ENCODE data around the gene ANKRD27.

Gene ANKRD27

DNA sequence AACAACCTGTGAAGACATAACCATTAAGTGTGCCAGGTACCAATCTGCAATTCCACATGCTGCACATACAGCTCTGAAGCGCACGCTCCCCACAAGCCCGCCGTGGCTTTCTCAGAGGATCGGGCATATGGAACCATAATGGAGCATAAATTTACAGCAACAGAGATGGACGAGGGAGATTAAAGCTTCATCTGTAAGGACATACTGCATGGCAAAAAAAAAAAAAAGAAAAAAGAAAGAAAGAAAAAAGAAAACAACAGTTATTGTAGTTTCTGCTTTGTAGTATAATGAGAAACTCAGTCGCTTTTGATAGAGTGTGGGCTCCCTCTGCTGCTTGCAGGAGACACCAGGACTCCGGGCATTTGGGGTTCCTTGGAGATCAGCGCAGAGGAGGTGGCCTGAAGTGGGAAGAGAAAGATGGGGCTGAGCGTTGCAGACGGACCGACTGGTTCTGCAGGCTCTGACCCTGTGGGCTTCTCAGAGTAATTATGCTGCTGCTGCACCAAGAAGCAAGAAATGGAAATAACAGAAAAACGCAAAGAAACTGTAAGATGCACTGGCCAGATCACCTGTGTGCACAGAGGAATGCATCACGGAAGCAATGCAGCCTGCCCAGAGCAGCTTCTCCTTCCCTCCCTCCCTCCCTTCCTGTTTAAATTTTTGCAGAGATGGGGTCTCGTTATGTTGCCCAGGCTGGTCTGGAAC is 104.7 kb downstream of the ANKRD27 start:
- Histone ChIP-seq H4K8ac (ENCODE audit: low read depth, low read length) (no peak overlapping the region), H3K14ac (ENCODE audit: low read length) (no peak overlapping the region), H3K18ac (ENCODE audit: low read length) (no peak overlapping the region), H3K79me2 (ENCODE audit: control insufficient read depth, insufficient read depth, low read length, poor library complexity) (no peaks in the 10 kb centered on the region), H3K4me2 (ENCODE audit: low read length) (no peak overlapping the region), H4K12ac (ENCODE audit: low read depth, low read length) (no peak overlapping the region), H3K79me1 (ENCODE audit: low read length) (no peaks in the 10 kb centered on the region), H2AK5ac (ENCODE audit: low read length) (no peak overlapping the region), H2BK5ac (ENCODE audit: low read depth, low read length, poor library complexity) (no peak overlapping the region), H3K9me3 (ENCODE audit: insufficient read depth, low read depth, low read length) (no peaks in the 10 kb centered on the region), H3K36me3 (ENCODE audit: control insufficient read depth in 1 of 2, insufficient read depth in 2 of 2, low read length in 2 of 2) (no peaks in the 10 kb centered on the region), H2AFZ (ENCODE audit: insufficient read depth, low read length, poor library complexity) (no peak overlapping the region), H3K4ac (ENCODE audit: low read depth, low read length) (no peak overlapping the region), H4K91ac (ENCODE audit: low read depth, low read length) (no peak overlapping the region), H3K4me3 (ENCODE audit: low read depth, low read length) (no peak overlapping the region), H3K27me3 (ENCODE audit: insufficient read depth, low read length) (no peaks in the 10 kb centered on the region), H2BK12ac (ENCODE audit: low read length) (no peak overlapping the region), H3K27ac (ENCODE audit: low read depth, low read length) (no peak overlapping the region), H3K4me1 (ENCODE audit: control insufficient read depth in 1 of 2, insufficient read depth in 2 of 2, low read length in 2 of 2) (no peaks in the 10 kb centered on the region), H3K9ac (ENCODE audit: low read length) (no peak overlapping the region), H3K23ac (ENCODE audit: low read length) (no peak overlapping the region), H2BK120ac (ENCODE audit: insufficient read depth, low read length, poor library complexity) (no peak overlapping the region)
- WGBS (ENCODE audit: extremely low coverage, insufficient coverage, insufficient read length) = no CpG with 5 or more reads among the region's 15 CpGs
- peak; percentile 13 to 63 for DNase-seq

DNA sequence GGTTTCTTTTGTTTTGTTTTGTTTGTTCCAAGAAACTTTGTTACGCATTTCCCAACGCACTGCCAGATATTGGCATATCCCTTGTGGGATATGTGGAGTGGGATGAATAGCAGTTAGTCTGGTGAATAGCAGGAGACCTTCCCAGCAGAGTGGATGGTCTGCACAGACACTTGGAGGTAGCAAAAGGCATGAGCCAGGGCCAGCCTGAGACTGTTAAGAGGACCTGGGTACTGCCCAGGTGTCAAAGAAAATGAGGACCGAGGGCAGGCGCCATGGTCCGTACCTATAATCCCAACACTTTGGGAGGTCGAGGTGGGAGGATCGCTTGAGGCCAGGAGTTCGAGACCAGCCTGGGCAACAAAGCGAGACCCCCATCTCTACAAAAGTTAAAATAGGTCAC is 107.5 kb downstream of the ANKRD27 start:
- Histone ChIP-seq H3K4ac (ENCODE audit: low read depth, low read length) (no peak overlapping the region), H3K14ac (ENCODE audit: low read length) (no peak overlapping the region), H2BK12ac (ENCODE audit: low read length) (no peak overlapping the region), H4K12ac (ENCODE audit: low read depth, low read length) (no peak overlapping the region), H2BK5ac (ENCODE audit: low read depth, low read length, poor library complexity) (no peak overlapping the region), H2BK120ac (ENCODE audit: insufficient read depth, low read length, poor library complexity) (no peak overlapping the region), H3K9me3 (ENCODE audit: insufficient read depth, low read depth, low read length) (no peaks in the 10 kb centered on the region), H3K36me3 (ENCODE audit: control insufficient read depth in 1 of 2, insufficient read depth in 2 of 2, low read length in 2 of 2) (no peaks in the 10 kb centered on the region), H3K27ac (ENCODE audit: low read depth, low read length) (no peak overlapping the region), H3K79me1 (ENCODE audit: low read length) (no peaks in the 10 kb centered on the region), H3K4me1 (ENCODE audit: control insufficient read depth in 1 of 2, insufficient read depth in 2 of 2, low read length in 2 of 2) (no peaks in the 10 kb centered on the region), H3K18ac (ENCODE audit: low read length) (no peak overlapping the region), H3K23ac (ENCODE audit: low read length) (no peak overlapping the region), H3K4me2 (ENCODE audit: low read length) (no peak overlapping the region), H3K9ac (ENCODE audit: low read length) (no peak overlapping the region), H3K79me2 (ENCODE audit: control insufficient read depth, insufficient read depth, low read length, poor library complexity) (no peaks in the 10 kb centered on the region), H3K27me3 (ENCODE audit: insufficient read depth, low read length) (no peaks in the 10 kb centered on the region), H4K91ac (ENCODE audit: low read depth, low read length) (no peak overlapping the region), H2AK5ac (ENCODE audit: low read length) (no peak overlapping the region), H4K8ac (ENCODE audit: low read depth, low read length) (no peak overlapping the region), H3K4me3 (ENCODE audit: low read depth, low read length) (no peak overlapping the region), H2AFZ (ENCODE audit: insufficient read depth, low read length, poor library complexity) (no peak overlapping the region)
- WGBS (ENCODE audit: extremely low coverage, insufficient coverage, insufficient read length) = no CpG with 5 or more reads among the region's 9 CpGs
- no peak for DNase-seq

DNA sequence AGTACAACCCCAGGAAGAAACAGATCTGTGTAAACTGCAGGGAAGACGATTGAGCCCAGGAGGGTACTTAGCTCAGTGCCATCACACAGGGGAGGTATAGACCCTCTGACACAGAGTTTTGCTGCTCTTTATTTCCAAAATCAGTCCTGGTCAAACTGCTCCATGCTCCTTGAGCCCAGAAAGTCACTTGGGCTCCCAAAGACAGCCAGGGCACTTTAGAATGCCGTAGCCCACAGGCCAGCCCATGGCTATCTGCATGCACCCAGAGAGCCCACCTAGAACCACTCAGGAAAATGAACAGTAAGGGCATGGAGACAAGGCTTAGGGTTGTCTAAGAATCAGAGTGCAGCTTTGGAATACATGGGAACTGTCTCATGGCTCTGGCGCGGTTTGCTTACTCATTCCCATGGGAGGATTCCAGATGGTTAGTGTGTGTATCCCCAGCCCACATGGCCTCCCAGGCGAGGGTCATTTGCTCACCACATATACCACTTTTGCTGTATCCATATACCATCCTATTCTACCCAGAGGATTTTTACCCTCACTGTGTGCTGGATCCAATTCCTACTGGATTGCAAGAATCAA is 108.6 kb downstream of the ANKRD27 start:
- Histone ChIP-seq H4K91ac (ENCODE audit: low read depth, low read length) (no peak overlapping the region), H4K12ac (ENCODE audit: low read depth, low read length) (no peak overlapping the region), H3K27ac (ENCODE audit: low read depth, low read length) (no peak overlapping the region), H2BK12ac (ENCODE audit: low read length) (no peak overlapping the region), H3K79me2 (ENCODE audit: control insufficient read depth, insufficient read depth, low read length, poor library complexity) (no peaks in the 10 kb centered on the region), H2BK5ac (ENCODE audit: low read depth, low read length, poor library complexity) (no peak overlapping the region), H3K4me2 (ENCODE audit: low read length) (no peak overlapping the region), H3K23ac (ENCODE audit: low read length) (no peak overlapping the region), H2AFZ (ENCODE audit: insufficient read depth, low read length, poor library complexity) (no peak overlapping the region), H3K36me3 (ENCODE audit: control insufficient read depth in 1 of 2, insufficient read depth in 2 of 2, low read length in 2 of 2) (no peaks in the 10 kb centered on the region), H2AK5ac (ENCODE audit: low read length) (no peak overlapping the region), H3K14ac (ENCODE audit: low read length) (no peak overlapping the region), H3K4me1 (ENCODE audit: control insufficient read depth in 1 of 2, insufficient read depth in 2 of 2, low read length in 2 of 2) (no peaks in the 10 kb centered on the region), H4K8ac (ENCODE audit: low read depth, low read length) (no peak overlapping the region), H3K79me1 (ENCODE audit: low read length) (no peaks in the 10 kb centered on the region), H3K27me3 (ENCODE audit: insufficient read depth, low read length) (no peaks in the 10 kb centered on the region), H2BK120ac (ENCODE audit: insufficient read depth, low read length, poor library complexity) (no peak overlapping the region), H3K9me3 (ENCODE audit: insufficient read depth, low read depth, low read length) (no peaks in the 10 kb centered on the region), H3K4me3 (ENCODE audit: low read depth, low read length) (no peak overlapping the region), H3K4ac (ENCODE audit: low read depth, low read length) (no peak overlapping the region), H3K9ac (ENCODE audit: low read length) (no peak overlapping the region), H3K18ac (ENCODE audit: low read length) (no peak overlapping the region)
- no peak for DNase-seq
- WGBS (ENCODE audit: extremely low coverage, insufficient coverage, insufficient read length) = no CpG with 5 or more reads among the region's 5 CpGs

DNA sequence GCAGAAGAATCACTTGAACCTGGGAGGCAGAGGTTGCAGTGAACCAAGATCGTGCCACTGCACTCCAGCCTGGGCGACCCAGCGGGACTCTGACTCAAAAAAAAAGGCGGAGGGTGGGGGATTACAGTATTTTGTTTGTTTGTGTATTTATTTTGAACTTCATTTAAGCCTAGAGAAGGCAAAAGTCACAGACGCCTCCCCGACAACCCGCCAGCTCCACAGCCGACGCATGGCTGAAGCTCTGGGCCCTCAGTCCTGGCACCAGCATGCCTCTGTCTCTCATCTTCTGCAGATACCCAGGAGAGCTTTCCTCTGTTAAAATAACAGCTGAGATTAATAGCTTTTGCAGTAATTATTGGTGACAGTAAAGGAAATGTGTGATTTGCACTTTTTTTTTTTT is 111.2 kb downstream of the ANKRD27 start:
- Histone ChIP-seq H3K9ac (ENCODE audit: low read length) (no peak overlapping the region), H3K4me3 (ENCODE audit: low read depth, low read length) (no peak overlapping the region), H2BK12ac (ENCODE audit: low read length) (no peak overlapping the region), H3K23ac (ENCODE audit: low read length) (no peak overlapping the region), H3K4me2 (ENCODE audit: low read length) (no peak overlapping the region), H3K4ac (ENCODE audit: low read depth, low read length) (no peak overlapping the region), H2BK5ac (ENCODE audit: low read depth, low read length, poor library complexity) (no peak overlapping the region), H4K8ac (ENCODE audit: low read depth, low read length) (no peak overlapping the region), H4K12ac (ENCODE audit: low read depth, low read length) (no peak overlapping the region), H2BK120ac (ENCODE audit: insufficient read depth, low read length, poor library complexity) (no peak overlapping the region), H3K79me2 (ENCODE audit: control insufficient read depth, insufficient read depth, low read length, poor library complexity) (no peaks in the 10 kb centered on the region), H3K4me1 (ENCODE audit: control insufficient read depth in 1 of 2, insufficient read depth in 2 of 2, low read length in 2 of 2) (peaks cover 0 to 2% of the 10 kb centered on the region in 2 experiments), H2AFZ (ENCODE audit: insufficient read depth, low read length, poor library complexity) (no peak overlapping the region), H3K27me3 (ENCODE audit: insufficient read depth, low read length) (no peaks in the 10 kb centered on the region), H3K36me3 (ENCODE audit: control insufficient read depth in 1 of 2, insufficient read depth in 2 of 2, low read length in 2 of 2) (no peaks in the 10 kb centered on the region), H2AK5ac (ENCODE audit: low read length) (no peak overlapping the region), H4K91ac (ENCODE audit: low read depth, low read length) (no peak overlapping the region), H3K9me3 (ENCODE audit: insufficient read depth, low read depth, low read length) (no peaks in the 10 kb centered on the region), H3K27ac (ENCODE audit: low read depth, low read length) (no peak overlapping the region), H3K18ac (ENCODE audit: low read length) (no peak overlapping the region), H3K79me1 (ENCODE audit: low read length) (no peaks in the 10 kb centered on the region), H3K14ac (ENCODE audit: low read length) (no peak overlapping the region)
- WGBS (ENCODE audit: extremely low coverage, insufficient coverage, insufficient read length) = no CpG with 5 or more reads among the region's 9 CpGs
- no peak for DNase-seq

Measured in trophoblast cell (in vitro differentiated cells and primary cell).